ENCODE results near the gene LRRC74B. TPM values are rescaled to one million over a fixed set of nuclear protein-coding genes. Genes with fewer than 3 reads are reported as not detected.

Gene LRRC74B, protein sequence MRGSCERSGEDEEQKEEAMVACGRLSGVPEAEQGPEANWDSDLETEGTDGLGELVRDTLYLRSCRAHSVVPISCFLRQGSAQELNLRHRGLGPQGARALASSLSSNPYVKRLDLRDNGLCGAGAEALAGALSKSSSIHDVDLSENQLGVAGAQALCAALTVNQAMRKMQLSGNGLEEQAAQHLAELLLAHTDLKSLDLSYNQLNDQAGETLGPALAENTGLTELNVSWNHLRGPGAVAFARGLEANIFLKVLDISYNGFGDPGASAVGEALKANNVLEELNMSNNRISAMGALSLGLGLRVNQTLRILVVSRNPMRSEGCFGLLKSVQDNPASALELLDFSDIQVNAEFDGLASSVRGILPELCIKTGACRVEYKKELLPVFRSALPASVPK
- total RNA-seq = not detected in 2 replicates

DNA sequence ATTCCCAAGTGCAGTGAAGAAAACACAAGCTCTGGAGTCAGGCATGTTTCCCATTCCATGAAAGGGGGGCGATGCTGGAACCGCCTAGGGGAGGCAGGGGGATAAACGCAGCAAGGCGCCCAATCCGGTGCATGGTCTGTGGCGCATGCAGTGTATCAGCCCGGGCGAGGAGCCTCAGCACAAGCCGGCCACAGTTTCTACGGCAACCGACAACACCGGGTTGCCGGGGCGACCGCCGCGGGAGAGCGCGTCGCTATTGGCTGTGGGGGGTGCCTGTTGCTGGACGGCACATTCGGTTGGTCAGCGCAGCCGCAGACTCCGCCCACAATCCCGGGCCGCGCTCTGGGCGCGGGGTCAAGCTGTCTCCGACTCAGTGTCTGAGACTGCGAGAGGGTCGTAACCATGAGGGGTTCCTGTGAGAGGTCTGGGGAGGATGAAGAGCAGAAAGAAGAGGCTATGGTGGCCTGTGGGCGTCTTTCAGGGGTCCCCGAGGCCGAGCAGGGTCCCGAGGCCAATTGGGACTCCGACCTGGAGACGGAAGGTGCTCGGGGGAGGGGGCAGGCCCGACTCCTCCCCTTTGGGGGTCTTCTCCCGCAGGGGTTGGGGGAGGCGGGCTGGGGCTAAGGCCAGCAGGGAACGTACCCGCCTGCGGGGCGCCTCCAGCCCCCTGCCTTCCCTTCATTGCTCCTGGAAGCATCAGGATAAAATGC lies at the start of gene LRRC74B:
Gene LRRC74B, plus strand, starts transcription at position 362 of the 710 bp plus-strand sequence. Its CDS starts 41 bp downstream, at position 403.

DNA sequence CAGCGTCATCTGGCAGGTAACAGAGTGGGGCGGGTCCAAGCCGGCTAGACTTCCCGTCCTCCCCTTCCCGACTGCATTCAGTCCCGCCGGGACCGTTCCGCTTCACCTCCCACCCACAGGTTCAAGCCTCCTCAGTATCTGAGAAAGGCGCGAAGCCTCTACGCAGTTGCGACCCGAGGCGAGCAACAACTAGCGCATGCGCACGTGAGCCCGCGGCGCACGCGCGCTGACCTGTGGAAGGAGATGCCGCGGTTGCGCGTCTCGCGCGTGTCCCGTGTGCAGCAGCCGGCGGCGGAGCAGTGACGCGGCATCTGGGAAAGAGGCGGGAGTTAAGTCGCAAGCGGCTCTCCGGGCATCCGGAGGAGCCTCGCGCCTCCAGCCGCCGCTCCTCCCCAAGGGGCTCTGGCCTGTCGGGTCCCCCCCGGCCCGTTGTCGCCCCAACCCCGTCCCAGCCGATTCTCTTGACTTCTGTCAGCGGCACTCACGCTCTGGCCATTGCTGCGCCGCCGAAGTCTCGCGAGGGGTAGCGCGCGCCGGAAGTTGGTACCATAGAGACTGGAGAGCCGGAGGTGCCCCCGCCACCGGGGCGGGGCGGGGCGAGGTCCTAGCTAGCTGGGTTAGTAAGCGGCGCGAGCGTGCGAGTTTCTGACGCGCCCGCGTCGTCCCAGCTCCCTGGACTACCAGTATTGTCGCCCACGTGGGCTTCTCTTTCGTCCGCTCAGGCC lies 44.0 kb upstream of the LRRC74B start, which contains the start of gene THAP7:
Gene THAP7, minus strand, starts transcription at position 518 of the 725 bp plus-strand sequence. Its CDS starts 207 bp downstream, at position 311.

GRCh38 chr22:21014726-21015465 lies 30.9 kb upstream of the LRRC74B start, which contains the start of gene P2RX6:
Gene P2RX6, plus strand, starts transcription at chr22:21015165. Its CDS starts 10 bp downstream, at chr22:21015175.

GRCh38 chr22:21032037-21032867 lies 13.5 kb upstream of the LRRC74B start, which contains the start of gene SLC7A4:
Gene SLC7A4, minus strand, starts transcription at chr22:21032561. Its CDS starts 749 bp downstream, at chr22:21031812.

Other genes starting within 250 kb of the LRRC74B start
- 10.4 and 15.1 TPM in 2 replicates for gene PI4KA, start 187.1 kb upstream of the LRRC74B start, total RNA-seq
- 3.9 and 6.4 TPM in 2 replicates for gene SNAP29, start 186.9 kb upstream of the LRRC74B start, total RNA-seq
- 71.3 and 86.7 TPM in 2 replicates for gene CRKL, start 128.5 kb upstream of the LRRC74B start, total RNA-seq
- 1.9 and 3.0 TPM in 2 replicates for gene AIFM3, start 78.7 kb upstream of the LRRC74B start, total RNA-seq
- gene LZTR1, start 63.6 kb upstream of the LRRC74B start, total RNA-seq = 14.1 and 33.3 TPM in 2 replicates
- 19.8 and 24.5 TPM in 2 replicates for gene THAP7, start 43.8 kb upstream of the LRRC74B start, total RNA-seq
- 0.48 TPM in 1 of 2 replicates, not detected in the other for gene P2RX6, start 30.8 kb upstream of the LRRC74B start, total RNA-seq
- gene SLC7A4, start 13.4 kb upstream of the LRRC74B start, total RNA-seq = 0.43 and 2.4 TPM in 2 replicates

Data from tracheal epithelial cell (primary cell).